HCT116 (cell line): ENCODE data around the gene YY1. TPM values are rescaled to one million over a fixed set of nuclear protein-coding genes. Genes with fewer than 3 reads are reported as not detected.

Experiments
- ATAC-seq: fragments of 200-7000 bp; cut with Tn5 transposase; 2 replicates; pipeline ENCODE4 v1.9.1; 2020; ENCODE audit warnings: mild to moderate bottlenecking, moderate library complexity
- BruUV-seq: library from RNA; stranded (reverse); fragments of 400-500 nt; replicated peaks from 2 replicates; lab custom pipeline; 2021; lab: Mats Ljungman, UMichigan
- CTCF ChIA-PET: fragments of 300-600 bp; sonication (Branson Sonifier 250); formaldehyde crosslinking; loops from one replicate; lab custom pipeline; 2021; ENCODE audit warnings: antibody characterized with exemption; lab: Charles Lee
- POLR2A ChIA-PET: fragments of 300-600, 350-600 bp; sonication (Branson Sonifier 250); formaldehyde crosslinking; loops from one replicate; lab custom pipeline; 2021; ENCODE audit warnings: antibody characterized with exemption; lab: Charles Lee
- RAD21 ChIA-PET, 2 experiments: fragments of 300-600 bp; sonication (Branson Sonifier 250); formaldehyde crosslinking; loops; one replicate each; lab custom pipeline; 2023; ENCODE audit warnings: low total read pairs in 2 of 2; ENCODE audit not compliant: uncharacterized antibody in 2 of 2, unreplicated experiment in 2 of 2, low non-redundant PET in 1 of 2; lab: Charles Lee
- DNase-seq: peaks from one replicate; pipeline ENCODE4 v3.0.0-alpha.2; 2010; ENCODE audit warnings: low read depth, low spot score
- H2AFZ ChIP-seq: fragments of 200-600 bp; shearing (Covaris generic), sonication (generic); 2 replicates; pipeline ENCODE4 v1.6.1; 2017; ENCODE audit warnings: low read depth, mixed run types, mixed read lengths, antibody characterized with exemption, low read length; ENCODE audit not compliant: poor library complexity, severe bottlenecking
- H3K27ac ChIP-seq: 2 replicates; pipeline ENCODE4 v1.5.1; 2012; ENCODE audit warnings: low read depth, low read length
- H3K27me3 ChIP-seq: fragments of 200-600 bp; sonication (generic); 2 replicates; pipeline ENCODE4 v1.6.1; 2016; ENCODE audit warnings: mixed run types, low read length, mixed read lengths; ENCODE audit not compliant: insufficient read depth
- H3K36me3 ChIP-seq, 2 experiments: fragments of 200-500 bp in 1 of 2; fragments of 200-600 bp in 1 of 2; sonication (Bioruptor generic) in 1 of 2; sonication (generic) in 1 of 2; 2 replicates each; pipeline versions ENCODE4 v1.5.1 to v1.6.1; 2014 to 2016; ENCODE audit warnings: low read length in 2 of 2, inconsistent platforms in 1 of 2, mixed read lengths in 1 of 2, mixed run types in 1 of 2; ENCODE audit not compliant: insufficient read depth in 2 of 2, control insufficient read depth in 1 of 2
- H3K4me1 ChIP-seq, 2 experiments: fragments of 200-600 bp in 1 of 2; sonication (generic) in 1 of 2; 2 replicates each; pipeline versions ENCODE4 v1.5.1 to v1.6.1; 2012 to 2017; ENCODE audit warnings: low read length in 2 of 2, inconsistent platforms in 1 of 2, mild to moderate bottlenecking in 1 of 2, mixed read lengths in 1 of 2, mixed run types in 1 of 2, moderate library complexity in 1 of 2; ENCODE audit not compliant: insufficient read depth in 2 of 2, control insufficient read depth in 1 of 2
- H3K4me2 ChIP-seq: fragments of 200-600 bp; sonication (generic); 2 replicates; pipeline ENCODE4 v1.6.1; 2017; ENCODE audit warnings: mixed run types, low read length, mixed read lengths
- H3K4me3 ChIP-seq, 2 experiments: fragments of 200-600 bp in 1 of 2; sonication (generic) in 1 of 2; replicated peaks in 1 of 2; 2 replicates each; pipeline ENCODE4 v1.5.1; 2011 to 2016; ENCODE audit warnings: low read length in 2 of 2, control low read depth in 1 of 2, low read depth in 1 of 2, mild to moderate bottlenecking in 1 of 2, mixed read lengths in 1 of 2, mixed run types in 1 of 2
- H3K79me2 ChIP-seq: fragments of 200-600 bp; sonication (generic); 2 replicates; pipeline ENCODE4 v1.6.1; 2017; ENCODE audit warnings: mild to moderate bottlenecking, mixed run types, low read length, moderate library complexity, mixed read lengths; ENCODE audit not compliant: insufficient read depth
- H3K9ac ChIP-seq: fragments of 200-600 bp; sonication (generic); 2 replicates; pipeline ENCODE4 v1.6.1; 2016; ENCODE audit warnings: low read length, mixed read lengths
- H3K9me2 ChIP-seq: fragments of 200-600 bp; sonication (generic), shearing (Covaris generic); 2 replicates; pipeline ENCODE4 v1.6.1; 2017; ENCODE audit warnings: mixed run types, mild to moderate bottlenecking, moderate library complexity; ENCODE audit not compliant: insufficient read depth
- H3K9me3 ChIP-seq, 2 experiments: fragments of 200-500 bp in 1 of 2; fragments of 200-600 bp in 1 of 2; sonication (Bioruptor generic) in 1 of 2; sonication (generic) in 1 of 2; 2 replicates each; pipeline ENCODE4 v1.6.1; 2014 to 2017; ENCODE audit warnings: low read length in 2 of 2, mixed read lengths in 2 of 2, inconsistent platforms in 1 of 2, low read depth in 1 of 2, mild to moderate bottlenecking in 1 of 2, mixed run types in 1 of 2, moderate library complexity in 1 of 2; ENCODE audit not compliant: control insufficient read depth in 1 of 2, insufficient read depth in 1 of 2
- H4K20me1 ChIP-seq: fragments of 200-600 bp; sonication (generic), shearing (Covaris generic); 2 replicates; pipeline ENCODE4 v1.6.1; 2017; ENCODE audit warnings: mixed run types, mild to moderate bottlenecking, moderate library complexity; ENCODE audit not compliant: insufficient read depth
- CBX3 ChIP-seq: IDR thresholded peaks from 2 replicates; pipeline ENCODE4 v1.6.1; 2012; ENCODE audit warnings: low read depth
- CEBPB ChIP-seq: IDR thresholded peaks from 2 replicates; pipeline ENCODE4 v1.6.1; 2012; ENCODE audit warnings: low read depth
- EGR1 ChIP-seq: IDR thresholded peaks from 2 replicates; pipeline ENCODE4 v1.6.1; 2012; ENCODE audit warnings: low read depth
- ELF1 ChIP-seq: IDR thresholded peaks from 2 replicates; pipeline ENCODE4 v1.6.1; 2012; ENCODE audit warnings: low read depth, borderline replicate concordance
- EZH2phosphoT487 ChIP-seq: fragments of 200-600 bp; IDR thresholded peaks from 2 replicates; pipeline ENCODE4 v1.6.1; 2018; ENCODE audit warnings: antibody characterized with exemption, borderline replicate concordance
- FOSL1 ChIP-seq: IDR thresholded peaks from 2 replicates; pipeline ENCODE4 v1.6.1; 2012; ENCODE audit warnings: low read depth
- JUND ChIP-seq: IDR thresholded peaks from 2 replicates; pipeline ENCODE4 v1.6.1; 2012
- POLR2A ChIP-seq: IDR thresholded peaks from 2 replicates; pipeline ENCODE4 v1.7.0; 2011; ENCODE audit warnings: borderline replicate concordance; ENCODE audit not compliant: insufficient read depth, insufficient read length; ENCODE audit errors: extremely low read depth
- POLR2AphosphoS5 ChIP-seq: IDR thresholded peaks from 2 replicates; pipeline ENCODE4 v1.6.1; 2011; ENCODE audit warnings: mild to moderate bottlenecking, low read depth, low read length, moderate library complexity
- SIN3A ChIP-seq: IDR thresholded peaks from 2 replicates; pipeline ENCODE4 v1.6.1; 2012; ENCODE audit warnings: low read depth
- SP1 ChIP-seq: IDR thresholded peaks from 2 replicates; pipeline ENCODE4 v1.6.1; 2012; ENCODE audit warnings: low read depth
- SRF ChIP-seq: IDR thresholded peaks from 2 replicates; pipeline ENCODE4 v1.6.1; 2012; ENCODE audit warnings: low read depth
- YY1 ChIP-seq: IDR thresholded peaks from 2 replicates; pipeline ENCODE4 v1.6.1; 2011; ENCODE audit warnings: low read length, low read depth, moderate library complexity, mild to moderate bottlenecking; ENCODE audit not compliant: insufficient replicate concordance; ENCODE audit errors: extremely low read depth
- ZFX ChIP-seq: fragments of 450-650 bp; IDR thresholded peaks from 2 replicates; pipeline ENCODE4 v1.6.1; 2017
- ZNF274 ChIP-seq: fragments of 200-500 bp; sonication (Bioruptor generic); IDR thresholded peaks from 2 replicates; pipeline ENCODE4 v1.6.1; 2014; ENCODE audit warnings: mild to moderate bottlenecking, low read depth, low read length, inconsistent platforms
- intact Hi-C: fragments of 100-400 bp; cut with micrococcal nuclease; formaldehyde crosslinking; loops from 2 replicates; pipeline ENCODE4 v1.10.0; 2022
- total RNA-seq: library from RNA; stranded (reverse); gene quantifications from one replicate; pipeline ENCODE4 v1.2.1, GENCODE V29; 2021; ENCODE audit not compliant: unreplicated experiment
- TF ChIP-seq, protein P1 (sequence below): IDR thresholded peaks from 2 replicates; pipeline ENCODE4 v1.6.1; 2012
- TF ChIP-seq, protein P2 (sequence below), 3 experiments: fragments of 200-600 bp in 1 of 3; sonication (generic) in 1 of 3; IDR thresholded peaks in 2 of 3; conservative IDR thresholded peaks in 1 of 3; 2 replicates each; pipeline ENCODE4 v1.5.1; 2012 to 2017; ENCODE audit warnings: low read depth in 2 of 3, low read length in 2 of 3, antibody characterized with exemption in 1 of 3, borderline replicate concordance in 1 of 3, control low read depth in 1 of 3, mild to moderate bottlenecking in 1 of 3, mixed read lengths in 1 of 3, mixed run types in 1 of 3, moderate library complexity in 1 of 3; ENCODE audit not compliant: insufficient read depth in 1 of 3
- TF ChIP-seq, protein P3 (sequence below): IDR thresholded peaks from 2 replicates; pipeline ENCODE4 v1.6.1; 2012; ENCODE audit warnings: low read depth

YY1 gene
- total RNA-seq, 1 experiment from 2014 or later, result 111 TPM

DNA sequence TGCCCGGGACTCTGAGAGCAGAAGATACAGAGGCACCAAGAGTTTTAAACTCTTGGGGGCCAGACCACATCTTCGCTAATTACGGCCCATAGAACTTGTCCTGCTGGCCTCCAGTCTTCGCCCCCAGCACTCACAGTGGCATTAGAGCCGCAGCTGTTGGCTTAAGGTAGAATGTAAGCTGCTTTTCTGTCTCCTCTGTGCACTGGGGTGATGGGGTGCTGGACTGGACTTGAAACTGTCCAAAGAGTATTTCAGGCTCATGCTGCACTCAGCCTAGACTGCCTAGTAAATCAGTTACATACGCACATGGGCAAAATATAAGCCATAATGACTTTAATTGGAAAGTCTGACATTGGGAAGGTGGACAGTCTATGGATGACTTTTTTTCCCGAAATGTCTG is 29.0 kb downstream of the YY1 start:
- Histone ChIP-seq H3K4me2 (no peak overlapping the region), H3K36me3 (peaks cover 4 to 20% of the 10 kb centered on the region in 2 experiments; a peak in 1 of 4 replicates), H4K20me1 (peaks cover 29% of the 10 kb centered on the region), H3K9me2 (no peaks in the 10 kb centered on the region), H3K27me3 (no peaks in the 10 kb centered on the region), H3K9me3 (no peaks in the 10 kb centered on the region), H3K4me1 (peaks cover 0 to 6% of the 10 kb centered on the region in 2 experiments; a peak in 1 of 4 replicates), H3K79me2 (peaks cover 97% of the 10 kb centered on the region), H3K9ac (no peak overlapping the region), H3K4me3 (no peak overlapping the region), H2AFZ (no peak overlapping the region), H3K27ac (no peak overlapping the region)
- TF ChIP-seq ELF1 (no peak), YY1 (no peak), JUND (no peak), SRF (no peak), EZH2phosphoT487 (no peak), ZNF274 (no peak), POLR2A (no peak), POLR2AphosphoS5 (no peak), CBX3 (no peak), CEBPB (no peak), SIN3A (no peak), ZFX (no peak), FOSL1 (no peak), SP1 (no peak), EGR1 (no peak)
- TF ChIP-seq, protein P1, sequence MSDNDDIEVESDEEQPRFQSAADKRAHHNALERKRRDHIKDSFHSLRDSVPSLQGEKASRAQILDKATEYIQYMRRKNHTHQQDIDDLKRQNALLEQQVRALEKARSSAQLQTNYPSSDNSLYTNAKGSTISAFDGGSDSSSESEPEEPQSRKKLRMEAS, result no peak
- TF ChIP-seq, protein P2, sequence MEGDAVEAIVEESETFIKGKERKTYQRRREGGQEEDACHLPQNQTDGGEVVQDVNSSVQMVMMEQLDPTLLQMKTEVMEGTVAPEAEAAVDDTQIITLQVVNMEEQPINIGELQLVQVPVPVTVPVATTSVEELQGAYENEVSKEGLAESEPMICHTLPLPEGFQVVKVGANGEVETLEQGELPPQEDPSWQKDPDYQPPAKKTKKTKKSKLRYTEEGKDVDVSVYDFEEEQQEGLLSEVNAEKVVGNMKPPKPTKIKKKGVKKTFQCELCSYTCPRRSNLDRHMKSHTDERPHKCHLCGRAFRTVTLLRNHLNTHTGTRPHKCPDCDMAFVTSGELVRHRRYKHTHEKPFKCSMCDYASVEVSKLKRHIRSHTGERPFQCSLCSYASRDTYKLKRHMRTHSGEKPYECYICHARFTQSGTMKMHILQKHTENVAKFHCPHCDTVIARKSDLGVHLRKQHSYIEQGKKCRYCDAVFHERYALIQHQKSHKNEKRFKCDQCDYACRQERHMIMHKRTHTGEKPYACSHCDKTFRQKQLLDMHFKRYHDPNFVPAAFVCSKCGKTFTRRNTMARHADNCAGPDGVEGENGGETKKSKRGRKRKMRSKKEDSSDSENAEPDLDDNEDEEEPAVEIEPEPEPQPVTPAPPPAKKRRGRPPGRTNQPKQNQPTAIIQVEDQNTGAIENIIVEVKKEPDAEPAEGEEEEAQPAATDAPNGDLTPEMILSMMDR (IDR thresholded peaks at IDR 0.05 in 2 of 3, conservative IDR thresholded peaks at IDR 0.05 in 1 of 3; ENCODE audit: borderline replicate concordance in 1 of 3, insufficient read depth in 1 of 3, low read depth in 2 of 3, low read length in 2 of 3), result no peak
- TF ChIP-seq, protein P3, sequence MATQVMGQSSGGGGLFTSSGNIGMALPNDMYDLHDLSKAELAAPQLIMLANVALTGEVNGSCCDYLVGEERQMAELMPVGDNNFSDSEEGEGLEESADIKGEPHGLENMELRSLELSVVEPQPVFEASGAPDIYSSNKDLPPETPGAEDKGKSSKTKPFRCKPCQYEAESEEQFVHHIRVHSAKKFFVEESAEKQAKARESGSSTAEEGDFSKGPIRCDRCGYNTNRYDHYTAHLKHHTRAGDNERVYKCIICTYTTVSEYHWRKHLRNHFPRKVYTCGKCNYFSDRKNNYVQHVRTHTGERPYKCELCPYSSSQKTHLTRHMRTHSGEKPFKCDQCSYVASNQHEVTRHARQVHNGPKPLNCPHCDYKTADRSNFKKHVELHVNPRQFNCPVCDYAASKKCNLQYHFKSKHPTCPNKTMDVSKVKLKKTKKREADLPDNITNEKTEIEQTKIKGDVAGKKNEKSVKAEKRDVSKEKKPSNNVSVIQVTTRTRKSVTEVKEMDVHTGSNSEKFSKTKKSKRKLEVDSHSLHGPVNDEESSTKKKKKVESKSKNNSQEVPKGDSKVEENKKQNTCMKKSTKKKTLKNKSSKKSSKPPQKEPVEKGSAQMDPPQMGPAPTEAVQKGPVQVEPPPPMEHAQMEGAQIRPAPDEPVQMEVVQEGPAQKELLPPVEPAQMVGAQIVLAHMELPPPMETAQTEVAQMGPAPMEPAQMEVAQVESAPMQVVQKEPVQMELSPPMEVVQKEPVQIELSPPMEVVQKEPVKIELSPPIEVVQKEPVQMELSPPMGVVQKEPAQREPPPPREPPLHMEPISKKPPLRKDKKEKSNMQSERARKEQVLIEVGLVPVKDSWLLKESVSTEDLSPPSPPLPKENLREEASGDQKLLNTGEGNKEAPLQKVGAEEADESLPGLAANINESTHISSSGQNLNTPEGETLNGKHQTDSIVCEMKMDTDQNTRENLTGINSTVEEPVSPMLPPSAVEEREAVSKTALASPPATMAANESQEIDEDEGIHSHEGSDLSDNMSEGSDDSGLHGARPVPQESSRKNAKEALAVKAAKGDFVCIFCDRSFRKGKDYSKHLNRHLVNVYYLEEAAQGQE, result no peak
- ChIA-PET RAD21 (no interaction called here), POLR2A (no interaction called here), CTCF (no interaction called here)
- intact Hi-C loops, result no loop called here
- BruUV-seq, result no TSS peak
- DNase-seq, result no peak
- no peak for ATAC-seq
